Measurements from ENCODE around the gene SMC1B. TPM values are rescaled to one million over a fixed set of nuclear protein-coding genes. Genes with fewer than 3 reads are reported as not detected.
A peak's percentile ranks its signal among the peaks of the same experiment; 100 is the strongest.
"Not testable (repeated sequence)": the region's sequence is repeated elsewhere in the genome, so short reads cannot be mapped to it uniquely, and the experiment has no call there.

Gene SMC1B
- total RNA-seq, 2 experiments from 2014 or later: not detected

DNA sequence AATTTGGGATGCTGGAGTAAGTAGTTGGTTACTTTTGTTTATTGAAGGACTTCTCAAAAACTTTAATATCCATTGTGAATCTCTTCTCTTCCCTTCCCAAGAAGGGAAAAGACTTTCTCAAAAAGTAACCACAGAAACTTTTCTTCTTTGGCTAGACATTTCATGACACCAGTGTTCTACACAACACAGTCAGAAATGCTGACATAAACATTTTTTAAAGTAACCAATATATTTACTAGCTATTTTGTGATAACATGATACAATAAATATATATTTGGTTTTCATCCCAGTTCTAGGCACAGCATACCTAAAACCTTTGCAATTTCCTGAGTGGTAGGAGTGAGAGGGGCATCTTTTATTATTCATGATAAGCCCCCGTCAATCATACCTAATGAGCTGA is 55.9 kb downstream of the SMC1B start:
- Mint-ChIP-seq H3K9me3 (no peaks in the 10 kb centered on the region), H3K36me3 (ENCODE audit: low read depth) (no peaks in the 10 kb centered on the region), H3K4me1 (ENCODE audit: low read depth) (no peaks in the 10 kb centered on the region), H3K27me3 (no peaks in the 10 kb centered on the region), H3K27ac (no peak overlapping the region), H3K4me3 (no peak overlapping the region)
- CTCF ChIA-PET: no interaction called here
- ATAC-seq (ENCODE audit: poor library complexity) (no peak), DNase-seq (no peak)
- POLR2A ChIA-PET: interaction anchor here (1.5 kb wide), 1 partner anchor 34 kb away, joined by 5 read pairs; no protein-coding TSS in a partner anchor
- H3K9me3 ChIP-seq (ENCODE audit: control insufficient read depth in 1 of 2, insufficient read depth in 1 of 2, low read length in 2 of 2): no peaks in the 10 kb centered on the region
- H3K4me3 ChIP-seq (ENCODE audit: low read length): no peak overlapping the region
- intact Hi-C loops (cut with DNase I, micrococcal nuclease): loop anchor here in 1 of 2 experiments (10.0 kb wide), 1 partner anchor 63 kb away; no protein-coding TSS in a partner anchor
- H3K27ac ChIP-seq (ENCODE audit: low read depth in 1 of 2, low read length in 2 of 2): no peak overlapping the region
- TF ChIP-seq, protein P1, sequence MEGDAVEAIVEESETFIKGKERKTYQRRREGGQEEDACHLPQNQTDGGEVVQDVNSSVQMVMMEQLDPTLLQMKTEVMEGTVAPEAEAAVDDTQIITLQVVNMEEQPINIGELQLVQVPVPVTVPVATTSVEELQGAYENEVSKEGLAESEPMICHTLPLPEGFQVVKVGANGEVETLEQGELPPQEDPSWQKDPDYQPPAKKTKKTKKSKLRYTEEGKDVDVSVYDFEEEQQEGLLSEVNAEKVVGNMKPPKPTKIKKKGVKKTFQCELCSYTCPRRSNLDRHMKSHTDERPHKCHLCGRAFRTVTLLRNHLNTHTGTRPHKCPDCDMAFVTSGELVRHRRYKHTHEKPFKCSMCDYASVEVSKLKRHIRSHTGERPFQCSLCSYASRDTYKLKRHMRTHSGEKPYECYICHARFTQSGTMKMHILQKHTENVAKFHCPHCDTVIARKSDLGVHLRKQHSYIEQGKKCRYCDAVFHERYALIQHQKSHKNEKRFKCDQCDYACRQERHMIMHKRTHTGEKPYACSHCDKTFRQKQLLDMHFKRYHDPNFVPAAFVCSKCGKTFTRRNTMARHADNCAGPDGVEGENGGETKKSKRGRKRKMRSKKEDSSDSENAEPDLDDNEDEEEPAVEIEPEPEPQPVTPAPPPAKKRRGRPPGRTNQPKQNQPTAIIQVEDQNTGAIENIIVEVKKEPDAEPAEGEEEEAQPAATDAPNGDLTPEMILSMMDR (IDR thresholded peaks at IDR 0.05): no peak
- H3K27me3 ChIP-seq (ENCODE audit: control insufficient read depth in 1 of 2, insufficient read depth in 2 of 2, low read length in 2 of 2): no peaks in the 10 kb centered on the region
- H3K36me3 ChIP-seq (ENCODE audit: insufficient read depth, low read length): no peaks in the 10 kb centered on the region
- no peaks in the 10 kb centered on the region for H3K4me1 ChIP-seq (ENCODE audit: insufficient read depth, low read length)

DNA sequence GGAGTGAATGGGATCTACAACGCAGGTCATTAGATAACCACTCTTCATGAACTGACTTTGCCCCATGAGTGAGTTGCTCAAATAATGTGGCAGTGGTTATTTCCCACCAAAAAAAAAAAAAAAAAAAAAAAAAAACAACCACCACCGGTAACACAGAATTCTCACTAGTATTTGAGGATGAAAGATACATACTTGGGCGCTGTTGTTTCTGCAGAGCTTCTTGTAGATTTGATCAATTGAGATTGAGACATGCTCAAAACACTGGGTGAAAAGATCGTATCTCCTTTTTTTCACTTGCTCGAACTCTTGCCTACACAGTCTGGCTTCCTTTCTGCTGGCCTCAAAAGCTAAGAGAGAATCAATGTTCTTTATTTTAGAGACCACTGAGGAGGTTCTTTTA is 59.6 kb downstream of the SMC1B start:
- ATAC-seq (ENCODE audit: poor library complexity): peak; percentile 49
- Mint-ChIP-seq H3K27me3 (no peaks in the 10 kb centered on the region), H3K4me3 (no peak overlapping the region), H3K9me3 (no peaks in the 10 kb centered on the region), H3K27ac (no peak overlapping the region), H3K36me3 (ENCODE audit: low read depth) (no peaks in the 10 kb centered on the region), H3K4me1 (ENCODE audit: low read depth) (no peaks in the 10 kb centered on the region)
- no peaks in the 10 kb centered on the region for H3K36me3 ChIP-seq (ENCODE audit: insufficient read depth, low read length)
- no peak overlapping the region for H3K27ac ChIP-seq (ENCODE audit: low read depth in 1 of 2, low read length in 2 of 2)
- H3K4me1 ChIP-seq (ENCODE audit: insufficient read depth, low read length): no peaks in the 10 kb centered on the region
- peak in 2 of 14 experiments; percentile 24 to 56 for DNase-seq
- no peaks in the 10 kb centered on the region for H3K27me3 ChIP-seq (ENCODE audit: control insufficient read depth in 1 of 2, insufficient read depth in 2 of 2, low read length in 2 of 2)
- H3K4me3 ChIP-seq (ENCODE audit: low read length): no peak overlapping the region
- TF ChIP-seq, protein P1 (IDR thresholded peaks at IDR 0.05): no peak
- intact Hi-C loops (cut with DNase I, micrococcal nuclease): loop anchor here in 1 of 2 experiments (10.0 kb wide), 1 partner anchor 59 kb away; no protein-coding TSS in a partner anchor
- CTCF ChIA-PET: interaction anchor here (0.6 to 0.7 kb wide), 2 partner anchors 83 to 89 kb away, joined by 3 to 4 read pairs; no protein-coding TSS in a partner anchor
- POLR2A ChIA-PET: no interaction called here
- no peaks in the 10 kb centered on the region for H3K9me3 ChIP-seq (ENCODE audit: control insufficient read depth in 1 of 2, insufficient read depth in 1 of 2, low read length in 2 of 2)

DNA sequence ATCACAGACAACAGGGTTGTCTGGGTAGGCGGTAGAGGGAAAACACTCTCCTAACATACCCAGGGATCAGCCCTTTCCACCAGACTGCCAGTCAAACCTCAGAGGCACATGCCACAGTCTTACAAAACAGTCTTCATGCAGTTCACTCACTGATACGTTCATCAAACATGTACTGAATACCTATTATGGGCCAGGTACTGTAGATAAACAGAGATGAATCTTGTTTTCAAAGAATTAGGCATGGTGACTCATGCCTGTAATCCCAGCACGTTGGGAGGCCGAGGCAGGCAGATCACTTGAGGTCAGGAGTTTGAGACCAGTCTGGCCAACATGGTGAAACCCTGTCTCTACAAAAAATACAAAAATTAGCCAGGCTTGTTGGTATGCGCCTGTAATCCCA is 60.6 kb downstream of the SMC1B start:
- H3K4me3 Mint-ChIP-seq; H3K27me3 Mint-ChIP-seq; H3K27me3 ChIP-seq (ENCODE audit: control insufficient read depth in 1 of 2, insufficient read depth in 2 of 2, low read length in 2 of 2); H3K36me3 ChIP-seq (ENCODE audit: insufficient read depth, low read length); POLR2A ChIA-PET; H3K9me3 Mint-ChIP-seq; ATAC-seq (ENCODE audit: poor library complexity); DNase-seq; H3K27ac ChIP-seq (ENCODE audit: low read depth in 1 of 2, low read length in 2 of 2); CTCF ChIA-PET; H3K4me3 ChIP-seq (ENCODE audit: low read length); H3K27ac Mint-ChIP-seq; H3K4me1 Mint-ChIP-seq (ENCODE audit: low read depth); H3K4me1 ChIP-seq (ENCODE audit: insufficient read depth, low read length); H3K36me3 Mint-ChIP-seq (ENCODE audit: low read depth); H3K9me3 ChIP-seq (ENCODE audit: control insufficient read depth in 1 of 2, insufficient read depth in 1 of 2, low read length in 2 of 2): not testable (repeated sequence)
- intact Hi-C loops (cut with DNase I, micrococcal nuclease): loop anchor here in 1 of 2 experiments (10.0 kb wide), 1 partner anchor 58 kb away; no protein-coding TSS in a partner anchor

DNA sequence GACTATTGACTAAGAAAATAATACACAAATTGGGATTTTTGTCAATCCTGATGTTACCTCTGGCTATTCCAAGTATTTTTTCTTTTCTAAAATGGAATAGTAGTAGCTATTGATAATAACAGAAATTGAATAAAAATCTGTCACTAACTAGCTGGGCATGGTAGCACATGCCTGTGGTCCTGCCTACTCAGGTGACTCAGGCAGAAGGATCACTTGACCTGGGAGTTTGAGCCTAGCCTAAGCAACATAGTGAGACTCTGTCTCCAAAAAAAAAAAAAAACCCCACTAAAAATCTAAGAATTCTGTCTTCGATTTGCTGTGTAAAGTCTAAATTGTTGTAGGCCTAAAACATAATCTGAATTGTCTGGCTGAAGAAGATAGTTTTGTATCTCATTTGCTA is 61.4 kb downstream of the SMC1B start:
- Mint-ChIP-seq H3K4me1 (ENCODE audit: low read depth) (no peaks in the 10 kb centered on the region), H3K4me3 (no peak overlapping the region), H3K27ac (no peak overlapping the region), H3K36me3 (ENCODE audit: low read depth) (no peaks in the 10 kb centered on the region), H3K9me3 (no peaks in the 10 kb centered on the region), H3K27me3 (no peaks in the 10 kb centered on the region)
- TF ChIP-seq, protein P1 (IDR thresholded peaks at IDR 0.05): no peak
- Histone ChIP-seq H3K4me1 (ENCODE audit: insufficient read depth, low read length) (no peaks in the 10 kb centered on the region), H3K36me3 (ENCODE audit: insufficient read depth, low read length) (peaks cover 2% of the 10 kb centered on the region), H3K27ac (ENCODE audit: low read depth in 1 of 2, low read length in 2 of 2) (no peak overlapping the region), H3K4me3 (ENCODE audit: low read length) (no peak overlapping the region), H3K27me3 (ENCODE audit: control insufficient read depth in 1 of 2, insufficient read depth in 2 of 2, low read length in 2 of 2) (no peaks in the 10 kb centered on the region), H3K9me3 (ENCODE audit: control insufficient read depth in 1 of 2, insufficient read depth in 1 of 2, low read length in 2 of 2) (no peaks in the 10 kb centered on the region)
- ATAC-seq (ENCODE audit: poor library complexity): no peak
- CTCF ChIA-PET: no interaction called here
- intact Hi-C loops (cut with DNase I, micrococcal nuclease): loop anchor here in 1 of 2 experiments (10.0 kb wide), 1 partner anchor 57 kb away; no protein-coding TSS in a partner anchor
- no peak for DNase-seq
- POLR2A ChIA-PET: no interaction called here
